Measurements from ENCODE around the gene SPATC1L. TPM values are rescaled to one million over a fixed set of nuclear protein-coding genes. Genes with fewer than 3 reads are reported as not detected.

The SPATC1L gene
- total RNA-seq, 1 experiment from 2014 or later = 36.0 TPM

- no peak overlapping the region for H3K14ac ChIP-seq (ENCODE audit: insufficient read depth, low read length)
- Mint-ChIP-seq H3K36me3 (ENCODE audit: insufficient read depth in 1 of 3, low read depth in 3 of 3) (peaks cover 10 to 24% (median 19%) of the 10 kb centered on the region in 3 experiments; a peak in 6 of 7 replicates), H3K4me1 (peaks cover 22 to 29% of the 10 kb centered on the region in 2 experiments), H3K27ac (peak overlapping the region in 1 of 3 experiments; percentile 86; a peak in 5 of 7 replicates), H3K4me3 (no peak overlapping the region), H3K9me3 (no peaks in the 10 kb centered on the region), H3K27me3 (ENCODE audit: low read depth) (no peaks in the 10 kb centered on the region)
- no peaks in the 10 kb centered on the region for H3K27me3 ChIP-seq (ENCODE audit: insufficient read depth, low read length)
- H4K8ac ChIP-seq (replicated peaks; ENCODE audit: insufficient read length, low read depth, low read length) = no peak overlapping the region
- peaks cover 7% of the 10 kb centered on the region for H3K23me2 ChIP-seq (ENCODE audit: insufficient read length, low read depth, low read length, poor library complexity, severe bottlenecking)
- H4K91ac ChIP-seq (ENCODE audit: insufficient read length, low read depth, low read length) = no peak overlapping the region
- no CpG with 5 or more reads among the region's 8 CpGs for WGBS (ENCODE audit: extremely low coverage, insufficient read length, low lambda C conversion rate)
- no peaks in the 10 kb centered on the region for H3K79me2 ChIP-seq (ENCODE audit: insufficient read depth, low read length)
- H3K4me1 ChIP-seq (ENCODE audit: insufficient read depth, low read length) = peaks cover 4% of the 10 kb centered on the region; the same call in 1 of the 2 replicates
- H2BK20ac ChIP-seq (ENCODE audit: low read depth, low read length, poor library complexity, severe bottlenecking) = no peak overlapping the region
- no peak overlapping the region for H3K56ac ChIP-seq (ENCODE audit: insufficient read length, low read depth, low read length)
- H3K23ac ChIP-seq (ENCODE audit: insufficient read length, low read depth, low read length) = no peak overlapping the region
- H4K5ac ChIP-seq (ENCODE audit: insufficient read length, low read depth, low read length) = no peak overlapping the region
- H2BK15ac ChIP-seq (ENCODE audit: low read depth, low read length) = no peak overlapping the region
- H3K18ac ChIP-seq (ENCODE audit: insufficient read length, low read depth, low read length) = no peak overlapping the region
- no peak overlapping the region for H3K27ac ChIP-seq (ENCODE audit: insufficient read length, low read depth, low read length)
- H2BK5ac ChIP-seq (ENCODE audit: insufficient read length, low read length) = no peak overlapping the region
- H3K4me2 ChIP-seq (ENCODE audit: insufficient read depth, insufficient read length, low read length) = no peak overlapping the region
- H4K20me1 ChIP-seq (ENCODE audit: control insufficient read depth, insufficient read depth, insufficient read length) = no peaks in the 10 kb centered on the region
- H3K4ac ChIP-seq (ENCODE audit: low read depth, low read length) = no peak overlapping the region
- H3K9me3 ChIP-seq (ENCODE audit: control insufficient read depth, low read depth, low read length) = no peaks in the 10 kb centered on the region
- H2BK12ac ChIP-seq (ENCODE audit: insufficient read length, low read depth, low read length) = no peak overlapping the region
- TF ChIP-seq, protein P1, sequence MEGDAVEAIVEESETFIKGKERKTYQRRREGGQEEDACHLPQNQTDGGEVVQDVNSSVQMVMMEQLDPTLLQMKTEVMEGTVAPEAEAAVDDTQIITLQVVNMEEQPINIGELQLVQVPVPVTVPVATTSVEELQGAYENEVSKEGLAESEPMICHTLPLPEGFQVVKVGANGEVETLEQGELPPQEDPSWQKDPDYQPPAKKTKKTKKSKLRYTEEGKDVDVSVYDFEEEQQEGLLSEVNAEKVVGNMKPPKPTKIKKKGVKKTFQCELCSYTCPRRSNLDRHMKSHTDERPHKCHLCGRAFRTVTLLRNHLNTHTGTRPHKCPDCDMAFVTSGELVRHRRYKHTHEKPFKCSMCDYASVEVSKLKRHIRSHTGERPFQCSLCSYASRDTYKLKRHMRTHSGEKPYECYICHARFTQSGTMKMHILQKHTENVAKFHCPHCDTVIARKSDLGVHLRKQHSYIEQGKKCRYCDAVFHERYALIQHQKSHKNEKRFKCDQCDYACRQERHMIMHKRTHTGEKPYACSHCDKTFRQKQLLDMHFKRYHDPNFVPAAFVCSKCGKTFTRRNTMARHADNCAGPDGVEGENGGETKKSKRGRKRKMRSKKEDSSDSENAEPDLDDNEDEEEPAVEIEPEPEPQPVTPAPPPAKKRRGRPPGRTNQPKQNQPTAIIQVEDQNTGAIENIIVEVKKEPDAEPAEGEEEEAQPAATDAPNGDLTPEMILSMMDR (conservative IDR thresholded peaks at IDR 0.05) = no peak
- no peak overlapping the region for H2BK120ac ChIP-seq (ENCODE audit: low read depth, low read length, poor library complexity, severe bottlenecking)
- no peak overlapping the region for H3T11ph ChIP-seq (ENCODE audit: low read length)
- no peak overlapping the region for H3K9ac ChIP-seq (ENCODE audit: extremely low read depth, insufficient read length, low read length)
- no peak overlapping the region for H2AK5ac ChIP-seq (ENCODE audit: insufficient read length, low read length)
- DNase-seq = no peak
- no peak overlapping the region for H2AFZ ChIP-seq (ENCODE audit: low read length)
- H3K79me1 ChIP-seq (ENCODE audit: insufficient read depth, low read depth, low read length, poor library complexity, severe bottlenecking) = no peaks in the 10 kb centered on the region
Observed at GRCh38 chr21:46187261-46187660, 3.0 kb upstream of the SPATC1L start.

All from H9 (cell line).